Nephron progenitor cell (in vitro differentiated cells): ENCODE measurements around the gene GNPAT.
A peak's percentile ranks its signal among the peaks of the same experiment; 100 is the strongest.

ENCODE experiments used
- DNase-seq: peaks from one replicate; pipeline ENCODE4 v3.0.0; 2021
- H3K27ac Mint-ChIP-seq: 2 replicates; pipeline ENCODE4 v1.8.0; 2021; ENCODE audit warnings: mild to moderate bottlenecking, moderate library complexity, mixed read lengths
- H3K27me3 Mint-ChIP-seq: 2 replicates; pipeline ENCODE4 v1.8.0; 2021; ENCODE audit warnings: mild to moderate bottlenecking, low read depth, mixed read lengths; ENCODE audit not compliant: poor library complexity
- H3K36me3 Mint-ChIP-seq: 2 replicates; pipeline ENCODE4 v1.8.0; 2021; ENCODE audit warnings: low read depth, mixed read lengths
- H3K4me1 Mint-ChIP-seq: 2 replicates; pipeline ENCODE4 v1.8.0; 2021; ENCODE audit warnings: mixed read lengths
- H3K4me3 Mint-ChIP-seq: 2 replicates; pipeline ENCODE4 v1.8.0; 2021; ENCODE audit warnings: mild to moderate bottlenecking, moderate library complexity, mixed read lengths
- H3K9me3 Mint-ChIP-seq: 2 replicates; pipeline ENCODE4 v1.8.0; 2021; ENCODE audit warnings: mild to moderate bottlenecking, moderate library complexity, mixed read lengths
- CTCF ChIP-seq: fragments of 200-600 bp; sonication (generic); IDR thresholded peaks from 2 replicates; pipeline ENCODE4 v1.5.0; 2021; ENCODE audit warnings: antibody characterized with exemption

GNPAT gene

GRCh38 chr1:231234506-231234905, 6.5 kb upstream of the GNPAT start:
- H3K9me3 Mint-ChIP-seq, result no peaks in the 10 kb centered on the region
- no peak for TF ChIP-seq CTCF
- no peaks in the 10 kb centered on the region for H3K27me3 Mint-ChIP-seq
- DNase-seq, result no peak
- peak overlapping the region; percentile 13 for H3K27ac Mint-ChIP-seq
- H3K36me3 Mint-ChIP-seq, result peaks cover 26% of the 10 kb centered on the region
- H3K4me1 Mint-ChIP-seq, result peaks cover 9% of the 10 kb centered on the region
- no peak overlapping the region for H3K4me3 Mint-ChIP-seq

GRCh38 chr1:231235526-231236207, 5.3 kb upstream of the GNPAT start:
- Mint-ChIP-seq H3K9me3 (no peaks in the 10 kb centered on the region), H3K27ac (no peak overlapping the region), H3K27me3 (no peaks in the 10 kb centered on the region), H3K4me1 (peaks cover 21% of the 10 kb centered on the region), H3K36me3 (peaks cover 26% of the 10 kb centered on the region), H3K4me3 (no peak overlapping the region)
- DNase-seq, result no peak
- TF ChIP-seq CTCF, result no peak

- H3K27me3 Mint-ChIP-seq, result no peaks in the 10 kb centered on the region
- TF ChIP-seq CTCF, result no peak
- no peaks in the 10 kb centered on the region for H3K9me3 Mint-ChIP-seq
- H3K4me1 Mint-ChIP-seq, result peaks cover 22% of the 10 kb centered on the region
- H3K27ac Mint-ChIP-seq, result no peak overlapping the region
- peaks cover 23% of the 10 kb centered on the region for H3K36me3 Mint-ChIP-seq
- no peak overlapping the region for H3K4me3 Mint-ChIP-seq
- DNase-seq, result no peak
Observed at GRCh38 chr1:231236208-231236591, 4.8 kb upstream of the GNPAT start.

GRCh38 chr1:231236938-231237337, 4.1 kb upstream of the GNPAT start:
- Mint-ChIP-seq H3K27ac (no peak overlapping the region), H3K27me3 (no peaks in the 10 kb centered on the region)
- TF ChIP-seq CTCF, result no peak

GRCh38 chr1:231238298-231238697, 2.7 kb upstream of the GNPAT start:
- Mint-ChIP-seq H3K9me3 (no peaks in the 10 kb centered on the region), H3K4me3 (no peak overlapping the region)

More at GRCh38 chr1:231236938-231237337, 4.1 kb upstream of the GNPAT start:
- peaks cover 25% of the 10 kb centered on the region for H3K4me1 Mint-ChIP-seq
- peaks cover 23% of the 10 kb centered on the region for H3K36me3 Mint-ChIP-seq
- H3K9me3 Mint-ChIP-seq, result no peaks in the 10 kb centered on the region
- no peak for DNase-seq
- no peak overlapping the region for H3K4me3 Mint-ChIP-seq

More at GRCh38 chr1:231238298-231238697, 2.7 kb upstream of the GNPAT start:
- Mint-ChIP-seq H3K27me3 (no peaks in the 10 kb centered on the region), H3K36me3 (peaks cover 23% of the 10 kb centered on the region), H3K27ac (no peak overlapping the region), H3K4me1 (peaks cover 30% of the 10 kb centered on the region)
- no peak for TF ChIP-seq CTCF
- DNase-seq, result no peak
